HG02885 (cell line): ENCODE results near the gene CTTNBP2.
A peak's percentile ranks its signal among the peaks of the same experiment; 100 is the strongest.

Experiments used
- ATAC-seq: cut with Tn5 transposase; IDR thresholded peaks from one replicate; pipeline ENCODE4 v1.9.1; 2021; ENCODE audit warnings: mild to moderate bottlenecking; ENCODE audit not compliant: unreplicated experiment, poor library complexity

The CTTNBP2 gene

GRCh38 chr7:117759950-117760640 lies 113.1 kb downstream of the CTTNBP2 start:
- no peak for ATAC-seq

- ATAC-seq: no peak
Measured at GRCh38 chr7:117757440-117757839, 115.8 kb downstream of the CTTNBP2 start.

GRCh38 chr7:117756586-117757085 lies 116.6 kb downstream of the CTTNBP2 start:
- no peak for ATAC-seq

- ATAC-seq: no peak
Measured at GRCh38 chr7:117755136-117755535, 118.1 kb downstream of the CTTNBP2 start.

- ATAC-seq: no peak
Measured at GRCh38 chr7:117751775-117752174, 121.5 kb downstream of the CTTNBP2 start.

GRCh38 chr7:117750612-117751563 lies 122.4 kb downstream of the CTTNBP2 start:
- ATAC-seq: no peak

GRCh38 chr7:117741962-117742361 lies 131.3 kb downstream of the CTTNBP2 start:
- ATAC-seq: no peak

- ATAC-seq: no peak
Measured at GRCh38 chr7:117739085-117739484, 134.2 kb downstream of the CTTNBP2 start.

GRCh38 chr7:117737926-117738325 lies 135.3 kb downstream of the CTTNBP2 start:
- no peak for ATAC-seq

- peak; percentile 94 for ATAC-seq
Measured at GRCh38 chr7:117731455-117731854, 141.8 kb downstream of the CTTNBP2 start.

GRCh38 chr7:117730390-117730789 lies 142.9 kb downstream of the CTTNBP2 start:
- ATAC-seq: no peak

- ATAC-seq: peak; percentile 52
Measured at GRCh38 chr7:117728890-117729624, 144.2 kb downstream of the CTTNBP2 start.

- ATAC-seq: no peak
Measured at GRCh38 chr7:117724898-117725297, 148.3 kb downstream of the CTTNBP2 start.

GRCh38 chr7:117719377-117719776 lies 153.9 kb downstream of the CTTNBP2 start:
- ATAC-seq: no peak

GRCh38 chr7:117718116-117718835 lies 155.0 kb downstream of the CTTNBP2 start:
- no peak for ATAC-seq

- no peak for ATAC-seq
Measured at GRCh38 chr7:117717357-117717756, 155.9 kb downstream of the CTTNBP2 start.

- no peak for ATAC-seq
Measured at GRCh38 chr7:117716707-117717299, 156.4 kb downstream of the CTTNBP2 start.

- peak; percentile 88 for ATAC-seq
Measured at GRCh38 chr7:117715784-117716445, 157.3 kb downstream of the CTTNBP2 start.

GRCh38 chr7:117711556-117711955 lies 161.7 kb downstream of the CTTNBP2 start:
- no peak for ATAC-seq
